ENCODE data around the gene WDHD1. TPM values are rescaled to one million over a fixed set of nuclear protein-coding genes. Genes with fewer than 3 reads are reported as not detected.
"Not testable (repeated sequence)": the region's sequence is repeated elsewhere in the genome, so short reads cannot be mapped to it uniquely, and the experiment has no call there.

Gene WDHD1
- total RNA-seq, 6 experiments from 2014 or later: 9.8 to 20.3 (median 17.8) TPM

DNA sequence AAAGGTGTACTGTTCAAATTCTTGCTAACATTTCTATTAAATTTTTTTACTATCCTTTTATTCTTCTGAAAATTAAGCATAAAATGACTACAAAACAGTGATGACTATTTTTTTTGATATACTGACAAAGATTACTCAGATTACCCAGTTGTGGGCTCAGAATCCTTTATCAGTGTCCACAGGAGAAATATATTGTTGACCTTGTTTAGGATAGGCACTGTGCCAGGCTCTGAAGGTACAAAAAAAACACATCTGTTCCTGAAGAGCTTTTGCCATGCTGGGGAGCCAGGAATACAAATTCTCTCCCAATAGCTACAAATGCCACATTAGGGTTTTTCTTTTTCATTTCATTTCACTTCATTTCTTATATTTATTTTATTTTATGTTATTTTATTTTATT, 97.3 kb downstream of the WDHD1 start:
- Mint-ChIP-seq H3K9me3 (no peaks in the 10 kb centered on the region), H3K4me3 (no peak overlapping the region), H3K27ac (no peak overlapping the region), H3K4me1 (ENCODE audit: low read depth) (0 out of 2 replicates have a peak, but pooled peaks cover 7% of the 10 kb centered on the region), H3K27me3 (ENCODE audit: insufficient read depth) (no peaks in the 10 kb centered on the region), H3K36me3 (ENCODE audit: low read depth) (no peaks in the 10 kb centered on the region)
- no peak for DNase-seq
- TF ChIP-seq, protein P1, sequence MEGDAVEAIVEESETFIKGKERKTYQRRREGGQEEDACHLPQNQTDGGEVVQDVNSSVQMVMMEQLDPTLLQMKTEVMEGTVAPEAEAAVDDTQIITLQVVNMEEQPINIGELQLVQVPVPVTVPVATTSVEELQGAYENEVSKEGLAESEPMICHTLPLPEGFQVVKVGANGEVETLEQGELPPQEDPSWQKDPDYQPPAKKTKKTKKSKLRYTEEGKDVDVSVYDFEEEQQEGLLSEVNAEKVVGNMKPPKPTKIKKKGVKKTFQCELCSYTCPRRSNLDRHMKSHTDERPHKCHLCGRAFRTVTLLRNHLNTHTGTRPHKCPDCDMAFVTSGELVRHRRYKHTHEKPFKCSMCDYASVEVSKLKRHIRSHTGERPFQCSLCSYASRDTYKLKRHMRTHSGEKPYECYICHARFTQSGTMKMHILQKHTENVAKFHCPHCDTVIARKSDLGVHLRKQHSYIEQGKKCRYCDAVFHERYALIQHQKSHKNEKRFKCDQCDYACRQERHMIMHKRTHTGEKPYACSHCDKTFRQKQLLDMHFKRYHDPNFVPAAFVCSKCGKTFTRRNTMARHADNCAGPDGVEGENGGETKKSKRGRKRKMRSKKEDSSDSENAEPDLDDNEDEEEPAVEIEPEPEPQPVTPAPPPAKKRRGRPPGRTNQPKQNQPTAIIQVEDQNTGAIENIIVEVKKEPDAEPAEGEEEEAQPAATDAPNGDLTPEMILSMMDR (IDR thresholded peaks at IDR 0.05): no peak

DNA sequence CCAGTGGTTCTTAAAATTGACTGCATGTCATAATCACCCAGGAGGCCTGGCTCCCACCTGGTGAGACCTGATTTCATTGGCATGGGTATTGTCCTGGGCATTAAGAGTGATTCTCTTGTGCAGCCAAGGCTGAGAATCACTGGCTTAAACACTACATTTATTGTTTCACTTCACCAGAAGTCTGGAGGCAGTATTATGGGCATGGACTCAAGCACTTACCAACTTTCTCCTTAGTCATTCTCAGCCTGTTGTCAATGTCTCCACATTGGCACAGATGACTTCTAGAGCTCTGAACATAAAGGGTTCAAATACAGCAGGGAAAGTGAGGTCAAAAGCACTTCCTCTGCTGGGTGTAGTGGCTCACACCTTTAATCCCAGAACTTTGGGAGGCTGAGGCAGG, 98.7 kb downstream of the WDHD1 start:
- Mint-ChIP-seq H3K36me3 (ENCODE audit: low read depth) (no peaks in the 10 kb centered on the region), H3K27ac (no peak overlapping the region), H3K27me3 (ENCODE audit: insufficient read depth) (no peaks in the 10 kb centered on the region), H3K4me3 (no peak overlapping the region), H3K9me3 (no peaks in the 10 kb centered on the region), H3K4me1 (ENCODE audit: low read depth) (0 out of 2 replicates have a peak, but pooled peaks cover 7% of the 10 kb centered on the region)
- TF ChIP-seq, protein P1 (IDR thresholded peaks at IDR 0.05): no peak
- no peak for DNase-seq

DNA sequence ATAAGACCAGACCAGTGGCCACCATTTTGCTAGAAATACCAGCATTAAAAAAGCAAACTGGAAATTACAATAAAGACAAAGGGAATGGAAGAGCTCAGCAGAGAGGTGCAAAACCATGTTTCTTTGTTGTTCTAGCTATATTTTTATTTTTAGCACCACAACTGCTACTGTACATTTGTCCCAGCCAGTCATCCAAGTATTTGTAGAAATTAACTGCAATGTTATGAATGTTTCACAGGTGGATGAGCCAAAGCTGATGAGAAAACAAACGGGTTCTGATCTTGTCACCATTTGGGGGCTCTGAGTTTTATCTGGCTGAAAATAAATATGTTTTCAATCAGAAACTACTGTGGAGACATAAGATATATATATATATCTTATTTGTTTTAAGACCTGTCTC, 99.3 kb downstream of the WDHD1 start:
- Mint-ChIP-seq H3K9me3 (no peaks in the 10 kb centered on the region), H3K27me3 (ENCODE audit: insufficient read depth) (no peaks in the 10 kb centered on the region), H3K36me3 (ENCODE audit: low read depth) (no peaks in the 10 kb centered on the region), H3K27ac (no peak overlapping the region), H3K4me1 (ENCODE audit: low read depth) (0 out of 2 replicates have a peak, but pooled peaks cover 7% of the 10 kb centered on the region), H3K4me3 (no peak overlapping the region)
- DNase-seq: no peak
- TF ChIP-seq, protein P1 (IDR thresholded peaks at IDR 0.05): no peak

DNA sequence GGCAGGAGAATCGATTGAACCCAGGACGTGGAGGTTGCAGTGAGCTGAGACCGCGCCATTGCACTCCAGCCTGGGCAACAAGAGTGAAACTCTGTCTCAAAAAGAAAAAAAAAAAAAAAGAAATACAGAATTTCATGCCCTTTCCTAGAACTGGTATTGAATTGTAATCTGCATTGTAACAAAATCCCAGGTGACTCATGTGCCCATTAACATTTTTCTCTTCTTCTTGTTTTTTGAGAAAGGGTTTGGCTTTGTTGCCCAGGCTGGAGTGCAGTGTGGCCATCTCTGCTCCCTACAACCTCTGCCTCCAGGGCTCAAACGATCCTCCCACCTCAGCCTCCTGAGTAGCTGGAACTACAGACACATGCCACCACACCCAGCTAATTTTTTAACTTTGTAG, 100.3 kb downstream of the WDHD1 start:
- H3K4me3 Mint-ChIP-seq; H3K4me1 Mint-ChIP-seq (ENCODE audit: low read depth); H3K27me3 Mint-ChIP-seq (ENCODE audit: insufficient read depth); H3K36me3 Mint-ChIP-seq (ENCODE audit: low read depth); DNase-seq; H3K27ac Mint-ChIP-seq; H3K9me3 Mint-ChIP-seq: not testable (repeated sequence)

DNA sequence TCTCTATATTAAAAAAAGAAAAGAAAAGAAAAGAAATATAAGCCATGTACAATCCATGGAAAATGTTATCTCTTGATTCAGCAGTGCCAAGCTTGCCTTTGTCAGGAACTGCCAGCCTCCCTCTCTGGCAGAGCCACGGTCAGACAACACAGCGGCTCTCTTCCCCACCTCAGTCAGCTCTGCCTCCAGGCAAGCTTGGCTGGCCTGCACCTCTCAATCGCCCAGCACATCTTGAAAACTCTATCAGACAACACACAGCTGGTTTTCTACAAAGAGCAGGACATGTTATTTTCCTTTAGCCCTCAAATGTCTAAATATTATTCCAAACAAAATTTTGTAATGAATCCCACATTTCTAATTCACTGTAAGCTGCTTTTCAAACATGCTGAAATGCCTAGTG, 104.3 kb downstream of the WDHD1 start:
- Mint-ChIP-seq H3K27ac (no peak overlapping the region), H3K4me1 (ENCODE audit: low read depth) (0 out of 2 replicates have a peak, but pooled peaks cover 7% of the 10 kb centered on the region), H3K4me3 (no peak overlapping the region), H3K36me3 (ENCODE audit: low read depth) (no peaks in the 10 kb centered on the region), H3K27me3 (ENCODE audit: insufficient read depth) (no peaks in the 10 kb centered on the region), H3K9me3 (no peaks in the 10 kb centered on the region)
- TF ChIP-seq, protein P1 (IDR thresholded peaks at IDR 0.05): no peak
- no peak for DNase-seq

DNA sequence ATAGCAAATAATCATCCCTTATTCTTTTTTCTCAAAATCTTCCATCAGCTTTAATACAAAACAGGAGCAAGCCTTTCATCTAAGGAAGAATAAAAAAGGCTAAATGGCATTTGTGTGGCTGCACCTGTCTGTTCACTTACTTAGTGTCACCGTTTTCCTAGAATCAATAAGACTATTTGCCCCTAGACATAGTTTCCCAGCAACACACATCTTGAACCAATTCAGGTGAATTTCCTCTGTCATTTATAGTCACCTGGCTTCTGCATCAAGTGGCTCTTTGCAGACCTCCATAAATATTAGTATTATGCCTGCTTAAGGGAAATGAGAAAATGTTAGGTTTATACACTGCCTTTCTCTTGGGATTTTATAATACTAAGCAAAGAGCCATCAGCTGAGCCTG, 106.8 kb downstream of the WDHD1 start:
- Mint-ChIP-seq H3K27me3 (ENCODE audit: insufficient read depth) (0 out of 2 replicates have a peak, but pooled peaks cover 1% of the 10 kb centered on the region), H3K27ac (no peak overlapping the region), H3K4me3 (no peak overlapping the region), H3K4me1 (ENCODE audit: low read depth) (no peaks in the 10 kb centered on the region), H3K9me3 (no peaks in the 10 kb centered on the region), H3K36me3 (ENCODE audit: low read depth) (no peaks in the 10 kb centered on the region)
- no peak for DNase-seq
- TF ChIP-seq, protein P1 (IDR thresholded peaks at IDR 0.05): no peak
